Stimulated activated CD8-positive, alpha-beta memory T cell treated with anti-CD3 and anti-CD28 coated beads, Interleukin-2, amount 100 ng/mL, for 48 hours (primary cell): Measurements from ENCODE around the gene DENND5A.
"Not testable (repeated sequence)": the region's sequence is repeated elsewhere in the genome, so short reads cannot be mapped to it uniquely, and the experiment has no call there.

Experiments used
- DNase-seq, 2 donors: peaks; one replicate each; pipeline ENCODE4 v3.0.0-alpha.2; 2020; ENCODE audit warnings: low read depth in 2 of 2

DENND5A gene

DNA sequence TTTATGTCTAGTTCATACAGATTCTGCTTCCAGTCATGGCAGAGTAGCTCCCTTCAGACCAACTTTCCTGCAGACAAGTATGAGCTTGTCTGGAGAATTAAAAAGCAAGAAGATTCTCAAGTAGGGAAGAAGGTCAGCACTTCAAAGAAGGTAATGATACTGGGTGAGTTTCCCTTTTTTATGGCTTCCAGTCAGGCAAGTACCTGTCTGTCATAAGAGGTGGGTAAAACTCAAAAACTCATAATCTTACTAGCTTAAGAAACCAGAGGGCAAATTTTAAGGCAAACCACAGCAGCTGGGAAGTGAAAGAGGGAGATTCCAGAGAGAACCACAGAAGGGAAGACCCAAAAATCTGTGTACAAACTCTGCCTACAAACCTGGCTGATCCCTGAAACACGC, 54.2 kb downstream of the DENND5A start:
- DNase-seq = no peak

DNA sequence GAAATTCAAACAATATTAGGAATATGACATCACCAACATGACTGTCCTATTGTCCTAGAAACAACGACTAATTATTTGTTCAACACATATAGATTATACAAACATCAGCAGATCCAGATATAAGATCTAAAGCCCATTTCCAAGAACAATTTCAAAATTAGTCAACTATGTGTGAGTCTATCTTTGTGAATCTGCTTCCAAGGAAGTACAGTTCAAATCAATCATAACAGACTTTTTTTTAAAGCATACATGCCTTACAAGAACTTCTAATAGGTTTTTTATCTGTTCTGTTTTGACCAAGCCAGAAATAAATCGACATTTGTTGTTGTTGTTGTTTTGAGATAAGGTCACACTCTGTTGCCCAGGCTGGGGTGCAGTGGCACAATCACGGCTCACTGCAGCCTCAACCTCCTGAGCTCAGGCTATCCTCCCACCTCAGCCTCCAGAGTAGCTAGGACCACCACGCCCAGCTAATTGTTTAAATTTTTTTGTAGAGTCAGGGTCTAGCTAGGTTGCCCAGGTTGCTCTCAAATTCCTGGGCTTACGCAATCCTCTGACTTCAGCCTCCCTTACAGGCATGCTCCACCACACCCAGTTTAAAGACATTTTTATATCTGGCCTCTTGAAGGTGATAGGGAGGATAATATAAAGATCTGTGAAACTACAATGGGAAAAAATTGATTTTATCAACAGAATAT, 54.8 kb downstream of the DENND5A start:
- no peak for DNase-seq

DNA sequence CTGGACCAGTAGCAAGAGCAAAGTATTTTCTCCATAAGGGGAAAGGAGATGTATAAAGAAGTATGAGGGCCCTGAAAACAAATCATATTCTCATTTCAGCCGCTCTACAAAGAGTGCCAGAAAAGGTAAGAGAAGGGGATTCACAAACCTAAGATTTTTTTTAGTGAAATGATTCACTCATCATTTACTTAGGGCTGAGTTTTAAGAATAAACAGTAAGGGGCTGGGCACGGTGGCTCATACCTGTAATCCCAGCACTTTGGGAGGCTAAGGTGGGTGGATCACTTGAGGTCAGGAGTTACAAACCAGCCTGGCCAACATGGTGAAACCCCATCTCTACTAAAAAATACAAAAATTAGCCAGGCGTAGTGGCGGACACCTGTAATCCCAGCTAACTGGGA, 55.5 kb downstream of the DENND5A start:
- not testable (repeated sequence) for DNase-seq

DNA sequence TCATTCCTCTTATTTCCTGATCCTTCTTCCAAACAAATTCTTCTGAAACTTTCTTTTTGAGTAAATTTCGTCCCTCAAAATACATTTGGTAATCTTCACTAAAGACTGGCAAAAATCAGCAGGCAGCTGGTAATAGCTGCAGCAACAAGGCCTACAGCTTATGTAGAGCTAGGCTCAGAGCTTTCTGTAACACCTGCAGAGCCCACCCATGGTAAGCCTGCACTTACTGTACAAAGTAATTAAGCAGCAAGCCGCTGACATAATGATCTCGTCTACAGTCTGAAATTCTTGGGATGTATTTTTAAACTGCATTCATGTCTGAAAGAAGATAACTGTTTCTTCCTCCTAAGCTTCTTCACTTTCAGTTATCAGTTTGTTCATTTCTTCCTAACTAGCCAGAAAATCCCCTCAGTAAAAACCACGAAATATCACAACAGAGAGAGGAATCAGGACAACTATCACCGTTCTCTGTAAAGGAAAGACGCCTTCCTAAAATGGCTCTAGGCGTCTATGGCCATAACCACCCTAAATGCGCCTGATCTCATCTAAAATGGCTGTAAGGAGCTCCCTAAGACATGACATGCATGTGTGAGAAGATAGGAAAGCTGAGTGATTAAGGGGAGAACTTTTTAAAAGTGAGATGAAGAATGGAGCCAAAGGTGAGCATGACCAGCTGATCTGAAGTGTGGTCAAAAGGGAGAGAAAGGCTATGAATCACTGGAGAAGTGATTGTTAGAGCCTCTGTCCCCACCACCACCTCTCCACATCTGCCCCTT, 56.2 kb downstream of the DENND5A start:
- no peak for DNase-seq

DNA sequence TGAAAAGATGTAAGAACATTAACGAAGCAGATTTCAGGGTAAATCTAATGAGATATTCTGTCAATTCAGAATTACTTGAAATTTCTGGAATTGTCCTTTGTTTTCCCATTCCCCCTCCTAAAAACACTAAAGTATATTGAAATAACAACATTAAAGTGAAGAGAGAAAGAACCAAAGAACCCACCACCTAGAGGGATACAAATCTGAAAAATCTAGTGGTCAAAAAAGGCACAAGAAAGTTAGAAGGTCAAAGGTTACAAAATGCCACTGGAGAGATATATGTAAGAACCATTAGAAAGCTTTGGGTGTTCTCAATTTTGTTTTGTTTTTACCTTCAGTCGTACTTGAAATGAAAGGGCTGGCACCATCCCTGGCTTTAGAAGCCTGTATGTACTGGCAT, 57.9 kb downstream of the DENND5A start:
- DNase-seq = no peak

DNA sequence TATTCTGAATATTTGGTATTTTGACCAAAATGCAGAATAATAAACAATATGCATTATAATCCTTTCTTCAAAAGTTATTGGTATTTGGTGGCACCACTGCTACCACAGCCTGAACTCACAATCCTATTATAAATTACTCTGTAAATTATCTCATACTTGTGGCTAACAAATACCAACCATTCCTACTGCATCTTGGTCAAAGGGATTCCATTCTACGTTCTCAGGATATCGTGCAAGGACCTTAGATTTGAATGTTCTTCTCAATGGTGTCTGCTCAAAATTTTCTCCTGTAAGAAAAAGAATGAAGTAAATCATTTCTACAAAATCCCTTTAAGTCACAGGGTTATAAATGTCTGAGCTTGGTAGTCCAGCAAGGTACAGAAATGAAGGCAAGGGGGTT, 58.7 kb downstream of the DENND5A start:
- DNase-seq = no peak

DNA sequence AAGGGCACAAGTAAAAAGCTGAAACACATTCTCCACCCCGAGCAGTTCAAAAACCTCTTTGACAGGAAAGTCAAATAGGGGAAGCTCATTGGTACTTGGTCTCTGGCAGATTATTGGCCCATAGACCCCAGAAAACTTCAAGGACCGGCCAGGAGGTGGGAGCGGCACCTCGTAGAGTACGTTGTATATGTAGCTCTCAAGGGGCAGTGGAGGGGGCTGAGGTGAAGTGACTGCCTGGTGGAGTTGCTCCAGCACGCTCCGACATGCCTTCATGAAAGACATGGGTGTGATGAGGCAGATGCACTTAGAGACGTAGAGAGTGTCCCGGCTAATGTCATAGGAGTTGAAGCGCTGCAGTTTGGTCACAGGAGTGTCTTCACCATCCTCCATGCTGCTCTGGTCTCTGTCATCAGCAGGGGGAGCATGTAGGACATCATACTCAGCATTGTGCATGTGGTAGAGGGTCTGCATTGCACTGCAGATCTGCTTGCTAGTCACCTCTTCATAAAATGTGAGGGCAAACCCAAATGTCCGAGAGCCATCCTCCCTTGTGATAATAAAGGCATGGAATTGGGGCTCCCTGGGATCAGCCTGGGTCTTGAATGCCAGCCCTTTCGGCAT, 61.3 kb downstream of the DENND5A start:
- no peak for DNase-seq

DNA sequence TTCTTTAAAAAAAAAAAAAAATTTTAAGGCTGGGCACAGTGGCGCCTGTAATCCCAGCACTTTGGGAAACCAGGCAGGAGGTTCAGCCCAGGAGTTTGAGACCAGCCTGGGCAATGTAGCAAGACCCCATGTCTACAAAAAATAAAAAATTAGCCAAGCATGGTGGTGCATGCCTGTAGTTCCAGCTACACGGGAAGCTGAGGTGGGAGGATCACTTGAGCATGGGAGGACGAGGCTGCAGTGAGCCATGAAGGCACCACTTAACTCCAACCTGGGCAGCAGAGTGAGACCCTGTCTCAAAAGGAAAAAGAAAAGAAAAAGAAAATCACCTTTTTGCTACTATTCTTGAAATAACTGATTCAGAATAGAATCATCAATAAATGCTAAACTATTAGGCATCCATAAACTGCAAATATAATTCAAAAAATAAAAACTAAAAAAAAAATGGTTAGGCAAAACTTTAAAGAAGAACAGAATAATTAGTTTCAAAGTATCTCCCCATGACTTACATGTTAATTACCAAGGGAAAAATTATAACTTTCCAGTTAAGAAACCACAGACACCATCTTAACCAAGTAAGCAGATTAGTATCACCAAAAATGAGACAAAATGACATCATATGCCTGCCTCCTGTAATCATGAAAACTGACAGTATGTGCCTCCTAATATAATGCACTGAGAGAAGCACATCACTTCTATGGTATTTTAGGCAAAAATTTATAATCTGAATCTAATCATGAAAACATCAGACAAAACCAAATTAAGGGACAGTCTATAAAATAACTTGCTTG, 63.6 kb downstream of the DENND5A start:
- no peak for DNase-seq

DNA sequence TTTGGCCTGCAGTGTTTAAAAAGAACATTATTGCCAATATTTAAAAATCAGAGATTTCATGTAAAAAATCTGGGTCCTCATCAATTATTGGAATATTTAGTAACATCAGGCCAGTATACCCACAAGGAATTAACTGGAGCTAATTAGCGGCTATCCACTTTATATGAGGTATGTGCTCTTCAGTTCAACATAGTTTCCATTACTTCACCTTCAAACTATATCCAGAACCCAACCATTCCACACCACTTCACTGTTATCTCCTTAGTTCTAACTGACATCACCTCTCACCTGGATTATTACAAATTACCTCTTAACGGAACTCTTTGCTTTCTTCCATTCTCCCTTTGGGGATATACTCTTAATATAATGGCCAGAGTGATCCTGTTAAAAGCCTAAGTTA, 64.7 kb downstream of the DENND5A start:
- no peak for DNase-seq

DNA sequence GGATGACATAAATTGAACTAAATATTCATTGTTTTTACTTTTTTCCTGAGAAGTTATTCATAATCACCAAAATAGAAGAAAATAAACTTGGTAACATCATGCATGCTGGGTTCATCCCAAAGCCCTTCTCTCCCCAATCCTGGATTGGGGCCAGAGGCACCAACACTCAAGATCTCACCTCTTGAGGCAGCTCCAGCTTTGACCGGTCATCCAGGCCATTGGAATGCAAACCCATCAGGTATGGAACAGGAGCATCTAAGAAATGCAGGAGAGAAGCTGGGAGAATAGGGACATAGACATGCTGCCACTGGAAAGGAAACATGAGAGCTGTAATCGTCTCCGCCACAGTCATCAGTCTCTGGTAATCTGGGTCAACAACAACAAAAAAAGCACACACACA, 71.8 kb downstream of the DENND5A start:
- DNase-seq = no peak

DNA sequence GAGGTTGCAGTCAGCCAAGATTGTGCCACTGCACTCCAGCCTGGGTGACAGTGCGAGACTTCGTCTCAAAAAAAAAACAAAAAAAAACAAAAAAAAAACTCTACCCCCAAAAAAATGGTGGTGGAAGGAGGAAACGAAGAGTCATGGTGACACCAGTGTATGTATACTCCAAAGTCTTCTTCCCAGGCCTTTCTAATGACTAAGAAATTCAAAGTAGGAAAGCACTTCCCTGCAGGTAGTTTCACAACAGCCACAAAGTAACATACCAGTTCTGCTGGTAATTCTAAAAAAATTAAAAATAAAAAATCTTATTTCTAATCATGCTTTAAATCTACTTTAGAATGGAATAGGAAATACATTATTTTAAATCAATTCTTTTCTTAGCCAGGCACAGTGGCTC, 72.6 kb downstream of the DENND5A start:
- no peak for DNase-seq

DNA sequence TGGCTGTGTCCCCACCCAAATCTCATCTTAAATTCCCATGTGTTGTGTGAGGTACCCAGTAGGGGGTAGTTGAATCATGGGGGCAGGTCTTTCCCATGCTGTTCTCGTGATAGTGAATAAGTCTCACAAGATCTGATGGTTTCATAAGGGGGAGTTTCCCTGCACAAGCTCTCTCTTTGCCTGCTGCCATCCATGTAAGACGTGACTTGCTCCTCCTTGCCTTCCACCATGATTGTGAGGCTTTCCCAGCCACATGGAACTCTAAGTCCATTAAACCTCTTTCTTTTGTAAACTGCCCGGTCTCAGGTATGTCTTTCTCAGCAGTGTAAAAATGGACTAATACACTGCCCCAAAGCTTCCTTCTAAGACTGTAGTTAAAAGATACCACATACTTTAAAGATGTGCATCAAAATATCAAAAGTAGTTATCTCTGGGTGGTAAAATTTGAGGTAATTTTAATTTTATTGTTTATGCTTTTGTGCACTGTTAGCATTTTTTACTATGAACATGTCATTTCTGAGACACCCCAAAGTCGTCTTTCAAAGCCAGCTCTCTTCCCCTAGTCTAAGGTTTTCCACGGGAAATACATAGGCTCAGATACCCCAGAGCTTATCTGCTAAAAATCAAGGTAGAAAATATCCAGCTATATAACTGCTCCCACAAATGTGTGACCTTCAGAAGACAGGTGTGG, 74.7 kb downstream of the DENND5A start:
- not testable (repeated sequence) for DNase-seq

DNA sequence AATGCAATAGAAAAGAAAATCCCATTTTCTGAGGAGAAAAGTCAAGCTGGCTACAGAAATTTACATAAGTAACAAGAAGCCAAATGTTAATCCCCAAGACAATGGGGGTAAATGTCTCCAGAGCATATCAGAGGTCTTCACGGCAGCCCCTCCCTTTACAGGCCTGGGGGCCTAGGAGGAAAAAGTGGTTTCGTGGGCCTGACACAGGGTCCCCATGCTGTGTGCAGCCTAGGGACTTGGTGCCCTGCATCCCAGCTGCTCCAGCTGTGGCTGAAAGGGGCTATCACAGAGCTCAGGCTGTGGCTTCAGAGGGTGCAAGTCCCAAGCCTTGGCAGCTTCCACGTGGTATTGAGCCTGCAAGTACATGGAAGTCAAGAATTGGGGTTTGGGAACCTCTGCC, 76.3 kb downstream of the DENND5A start:
- DNase-seq = not testable (repeated sequence)

DNA sequence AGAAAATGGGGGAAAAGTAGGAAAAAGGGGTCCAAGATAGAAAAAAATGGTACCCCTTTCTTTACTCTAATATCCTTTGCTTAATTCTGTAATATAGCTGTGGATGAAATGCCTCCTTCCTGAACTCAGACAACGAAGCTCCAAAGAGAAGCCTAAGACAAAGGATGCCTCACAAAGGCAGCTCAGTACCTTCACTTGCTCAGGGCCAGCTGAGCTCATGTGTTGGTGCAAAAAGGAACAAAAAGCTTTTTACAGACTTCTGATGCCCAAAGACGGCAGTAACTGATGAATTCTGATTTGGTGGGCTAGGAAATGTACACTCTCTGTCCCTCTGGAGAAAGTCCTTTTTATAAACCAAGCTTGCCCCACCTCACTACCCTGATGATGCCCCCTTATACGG, 77.5 kb downstream of the DENND5A start:
- no peak for DNase-seq

DNA sequence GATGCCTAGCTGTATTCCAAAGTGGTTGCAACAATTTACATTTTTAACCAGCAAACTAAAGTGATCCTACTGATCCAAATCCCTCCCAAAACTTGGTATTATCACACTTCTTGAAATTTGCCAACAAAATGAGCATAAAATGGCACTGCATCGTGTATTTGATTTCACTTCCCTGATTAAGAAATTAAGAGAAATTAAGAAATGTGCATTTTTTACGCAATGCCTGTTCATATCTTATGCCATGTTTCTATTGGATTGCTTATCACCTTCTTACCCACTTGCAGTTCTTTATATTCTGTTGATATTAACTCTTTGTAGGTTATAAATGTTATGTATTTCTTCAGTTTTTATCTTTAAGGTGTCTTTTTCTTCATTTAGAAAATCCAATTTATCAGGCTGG, 80.6 kb downstream of the DENND5A start:
- no peak for DNase-seq

DNA sequence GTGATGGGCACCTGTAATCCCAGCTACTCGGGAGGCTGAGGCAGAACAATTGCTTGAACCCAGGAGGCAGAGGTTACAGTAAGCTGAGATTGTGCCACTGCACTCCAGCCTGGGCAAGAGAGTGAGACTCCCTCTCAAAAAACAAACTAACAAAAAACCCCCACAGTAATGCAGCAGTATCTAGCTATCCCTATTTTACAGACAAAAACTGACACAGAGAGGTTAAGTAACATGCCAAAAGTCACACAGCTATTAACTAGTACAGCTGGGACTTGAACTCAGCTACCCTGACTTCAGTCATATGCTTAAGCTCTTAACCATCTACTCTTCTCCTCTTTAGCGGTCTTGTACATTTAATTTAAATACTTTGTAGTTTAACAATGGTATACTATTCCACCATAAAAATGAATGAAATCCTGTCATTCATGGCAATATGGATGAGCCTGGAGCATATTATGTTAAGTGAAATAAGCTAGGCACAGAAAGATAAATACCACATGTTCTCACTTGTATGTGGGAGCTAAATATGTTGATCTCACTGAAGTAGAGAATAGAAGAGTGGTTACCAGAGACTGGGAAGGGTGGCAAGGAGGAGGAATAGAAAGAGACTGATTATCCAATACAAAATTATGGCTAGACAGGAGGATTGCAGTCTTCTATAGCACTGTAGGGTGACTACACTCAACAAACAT, 82.8 kb downstream of the DENND5A start:
- DNase-seq = no peak

DNA sequence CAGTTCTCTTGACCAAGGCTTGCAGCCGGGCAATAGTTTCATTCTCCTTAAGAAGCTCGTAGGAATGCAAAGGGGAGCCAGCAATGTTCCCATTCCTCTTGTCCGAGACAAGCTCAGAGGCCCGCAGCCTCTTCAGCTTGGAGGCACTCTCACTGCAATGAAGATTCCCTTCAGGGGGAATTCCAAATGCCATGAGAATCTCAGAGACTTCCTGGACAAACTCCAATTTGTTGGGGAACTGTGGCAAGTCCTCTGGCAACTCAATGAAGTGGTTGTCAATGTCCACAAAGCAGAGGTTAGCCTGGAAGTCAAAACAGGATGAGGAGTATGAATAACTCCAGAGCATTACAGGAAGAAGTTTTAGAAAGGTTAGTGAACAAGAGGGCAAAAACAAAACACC, 84.4 kb downstream of the DENND5A start:
- no peak for DNase-seq

DNA sequence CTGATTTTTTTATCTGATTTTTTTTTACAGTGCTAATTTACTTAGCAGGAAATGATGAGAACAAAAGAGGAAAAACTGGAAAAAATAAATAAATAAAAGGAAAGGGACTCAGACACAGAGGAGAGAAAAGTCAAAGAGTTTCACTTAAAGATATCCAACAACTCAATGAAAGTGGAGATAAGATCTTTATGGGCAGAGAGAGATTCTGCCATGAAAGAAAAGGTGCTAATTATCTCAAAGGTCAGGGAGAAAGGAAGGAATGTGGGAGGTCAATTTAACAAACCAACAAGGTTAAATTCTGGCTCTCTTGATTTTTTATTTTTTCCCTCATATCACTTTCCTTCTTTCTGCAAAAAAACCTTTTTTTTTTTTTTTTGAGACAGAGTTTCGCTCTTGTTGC, 86.0 kb downstream of the DENND5A start:
- DNase-seq = no peak

DNA sequence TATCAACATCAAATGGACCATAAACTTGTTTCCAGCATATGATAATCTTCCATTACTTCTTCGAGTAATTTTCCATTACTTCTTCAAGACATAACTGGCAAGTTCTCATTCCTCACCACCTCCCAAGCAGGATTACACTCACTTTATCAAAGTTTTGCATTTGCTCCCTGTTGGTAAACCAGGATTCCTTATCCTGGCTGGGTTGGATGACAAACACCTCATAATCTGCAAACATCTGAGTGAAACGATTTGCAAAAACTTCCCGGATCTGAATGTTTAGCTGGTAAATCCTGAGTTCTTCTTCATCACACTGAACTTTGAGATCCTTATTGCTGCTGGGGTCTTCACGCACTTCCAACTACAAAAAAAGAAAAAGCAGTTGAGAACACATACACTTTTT, 86.4 kb downstream of the DENND5A start:
- DNase-seq = no peak

DNA sequence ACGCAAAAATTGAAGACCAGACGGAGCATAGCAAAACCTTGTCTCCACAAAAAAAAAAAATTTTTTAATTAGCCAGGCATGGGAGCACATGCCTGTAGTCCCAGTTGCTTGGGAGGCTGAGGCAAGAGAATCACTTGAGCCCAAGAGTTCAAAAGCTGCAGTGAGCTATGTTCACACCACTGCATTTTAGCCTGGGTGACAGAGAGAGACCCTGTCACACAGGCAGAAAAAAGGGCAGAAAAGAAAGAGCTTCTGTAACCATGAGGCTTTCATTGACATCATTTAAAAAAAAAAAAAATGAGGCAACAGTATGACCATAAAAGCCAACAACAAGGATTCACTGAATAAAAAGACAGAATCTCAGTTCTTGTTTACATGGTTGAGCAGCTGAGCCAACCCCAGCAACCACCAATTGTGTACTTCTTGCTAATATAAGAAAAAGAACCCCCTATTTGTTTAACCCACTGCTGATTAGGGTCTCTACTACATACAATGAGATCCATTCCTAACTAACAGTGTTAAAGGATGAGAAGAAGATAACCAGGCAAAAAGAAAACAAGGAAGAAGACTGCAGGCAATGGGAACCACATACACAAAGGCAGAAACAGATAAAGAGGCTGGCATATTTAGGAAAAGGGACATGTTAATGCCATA, 87.6 kb downstream of the DENND5A start:
- no peak for DNase-seq

DNA sequence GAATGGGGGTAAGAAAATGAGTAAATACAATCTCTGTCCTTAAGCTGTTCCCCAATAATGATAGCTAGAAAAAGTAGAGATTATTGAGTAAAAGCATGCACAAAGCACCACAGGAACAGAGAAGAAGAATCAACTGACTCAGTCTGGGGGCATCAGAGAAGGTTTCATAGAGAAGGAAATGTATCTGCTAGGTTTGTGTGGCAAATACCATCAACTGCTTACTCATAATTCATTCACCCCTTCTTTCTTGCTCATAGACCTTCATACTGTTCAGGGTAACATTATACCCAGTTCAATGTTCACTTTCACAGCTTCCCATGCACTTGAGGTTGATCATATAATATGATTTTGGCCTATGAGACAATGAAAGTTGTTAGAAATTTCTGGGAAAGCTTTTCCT, 88.6 kb downstream of the DENND5A start:
- DNase-seq = no peak
